ENCODE data around the gene SPRYD4.
"Not testable (repeated sequence)": the region's sequence is repeated elsewhere in the genome, so short reads cannot be mapped to it uniquely, and the experiment has no call there.

SPRYD4 gene

DNA sequence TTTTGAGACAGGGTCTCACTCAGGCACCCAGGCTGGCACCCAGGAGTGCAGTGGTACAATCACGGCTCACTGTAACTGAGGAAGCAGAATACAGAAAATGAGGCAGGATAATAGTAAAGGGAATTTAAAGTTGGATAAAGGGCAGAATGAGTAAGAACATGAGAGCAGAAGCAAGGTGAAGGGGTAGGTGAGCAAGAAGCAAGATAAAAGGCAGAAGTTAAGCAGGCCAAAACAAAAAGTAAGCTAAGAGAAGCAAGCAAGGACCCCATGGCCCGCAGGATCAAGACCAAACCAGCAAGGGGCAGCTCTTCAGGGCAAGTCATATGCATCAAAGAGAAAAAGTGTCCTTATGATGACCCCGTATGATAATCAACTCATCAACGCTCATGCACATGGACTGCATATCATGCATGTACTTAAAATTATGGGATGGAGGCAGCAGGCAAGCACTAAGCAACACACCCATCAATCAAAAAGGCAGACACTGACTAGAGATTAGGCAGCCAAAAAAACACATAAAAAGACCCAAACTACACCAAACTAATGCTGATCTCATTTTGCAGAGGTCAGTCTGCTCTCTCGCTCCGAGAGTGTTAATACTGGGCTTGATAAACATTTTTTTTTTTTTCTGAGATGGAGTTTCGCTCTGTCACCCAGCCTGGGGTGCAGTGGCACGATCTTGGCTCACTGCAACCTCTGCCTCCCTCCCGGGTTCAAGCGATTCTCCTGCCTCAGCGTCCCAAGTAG is 30.8 kb upstream of the SPRYD4 start:
- Histone ChIP-seq H3K27me3 (ENCODE audit: control insufficient read depth, low read length) (no peaks in the 10 kb centered on the region), H4K20me1 (ENCODE audit: control insufficient read depth, insufficient read depth, low read depth, low read length) (no peaks in the 10 kb centered on the region), H3K36me3 (ENCODE audit: control insufficient read depth, low read length) (peaks cover 47% of the 10 kb centered on the region), H3K4me1 (ENCODE audit: control insufficient read depth, low read length) (peaks cover 21% of the 10 kb centered on the region), H3K9me2 (replicated peaks; ENCODE audit: control insufficient read depth, low read length) (no peaks in the 10 kb centered on the region), H3K4me3 (ENCODE audit: low read length) (no peak overlapping the region), H3F3A (ENCODE audit: control insufficient read depth, insufficient read depth) (no peaks in the 10 kb centered on the region; the same call in 1 of the 2 replicates), H3K9me3 (ENCODE audit: control insufficient read depth, insufficient read depth, low read length) (no peaks in the 10 kb centered on the region), H3K27ac (ENCODE audit: low read depth, low read length) (no peak overlapping the region), H3K4me2 (ENCODE audit: low read length) (no peak overlapping the region), H3K79me2 (ENCODE audit: control insufficient read depth, low read length) (peaks cover 92% of the 10 kb centered on the region)
- no peak for TF ChIP-seq EZH2phosphoT487 (IDR thresholded peaks at IDR 0.05; ENCODE audit: borderline replicate concordance, low read length)
- TF ChIP-seq, protein P1, sequence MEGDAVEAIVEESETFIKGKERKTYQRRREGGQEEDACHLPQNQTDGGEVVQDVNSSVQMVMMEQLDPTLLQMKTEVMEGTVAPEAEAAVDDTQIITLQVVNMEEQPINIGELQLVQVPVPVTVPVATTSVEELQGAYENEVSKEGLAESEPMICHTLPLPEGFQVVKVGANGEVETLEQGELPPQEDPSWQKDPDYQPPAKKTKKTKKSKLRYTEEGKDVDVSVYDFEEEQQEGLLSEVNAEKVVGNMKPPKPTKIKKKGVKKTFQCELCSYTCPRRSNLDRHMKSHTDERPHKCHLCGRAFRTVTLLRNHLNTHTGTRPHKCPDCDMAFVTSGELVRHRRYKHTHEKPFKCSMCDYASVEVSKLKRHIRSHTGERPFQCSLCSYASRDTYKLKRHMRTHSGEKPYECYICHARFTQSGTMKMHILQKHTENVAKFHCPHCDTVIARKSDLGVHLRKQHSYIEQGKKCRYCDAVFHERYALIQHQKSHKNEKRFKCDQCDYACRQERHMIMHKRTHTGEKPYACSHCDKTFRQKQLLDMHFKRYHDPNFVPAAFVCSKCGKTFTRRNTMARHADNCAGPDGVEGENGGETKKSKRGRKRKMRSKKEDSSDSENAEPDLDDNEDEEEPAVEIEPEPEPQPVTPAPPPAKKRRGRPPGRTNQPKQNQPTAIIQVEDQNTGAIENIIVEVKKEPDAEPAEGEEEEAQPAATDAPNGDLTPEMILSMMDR (IDR thresholded peaks at IDR 0.05; ENCODE audit: low read depth, low read length, poor library complexity, severe bottlenecking): no peak

DNA sequence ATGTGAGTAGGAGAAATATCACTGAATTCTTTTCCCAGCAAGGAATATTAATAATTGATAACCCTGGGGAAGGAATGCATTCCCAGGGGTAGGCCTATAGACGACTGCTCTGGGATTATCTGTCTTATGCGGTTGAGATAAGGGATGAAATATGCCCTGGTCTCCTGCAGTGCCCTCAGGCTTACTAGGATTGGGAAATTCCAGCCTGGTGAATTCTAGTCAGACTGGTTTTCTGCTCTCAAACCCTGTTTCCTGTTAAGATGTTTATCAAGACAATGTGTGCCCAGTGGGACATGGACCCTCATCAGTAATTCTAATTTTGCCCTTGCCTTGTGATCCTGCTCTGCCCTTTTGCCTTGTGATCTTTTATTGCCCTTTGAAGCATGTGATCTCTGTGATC is 25.2 kb upstream of the SPRYD4 start:
- not testable (repeated sequence) for H3K27me3 ChIP-seq (ENCODE audit: control insufficient read depth, low read length); H3F3A ChIP-seq (ENCODE audit: control insufficient read depth, insufficient read depth); H3K4me2 ChIP-seq (ENCODE audit: low read length); H3K9me3 ChIP-seq (ENCODE audit: control insufficient read depth, insufficient read depth, low read length); H4K20me1 ChIP-seq (ENCODE audit: control insufficient read depth, insufficient read depth, low read depth, low read length); H3K27ac ChIP-seq (ENCODE audit: low read depth, low read length); H3K9me2 ChIP-seq (replicated peaks; ENCODE audit: control insufficient read depth, low read length); H3K4me3 ChIP-seq (ENCODE audit: low read length)
- H3K4me1 ChIP-seq (ENCODE audit: control insufficient read depth, low read length): peaks cover 36% of the 10 kb centered on the region
- H3K79me2 ChIP-seq (ENCODE audit: control insufficient read depth, low read length): peaks cover 96% of the 10 kb centered on the region
- peaks cover 47% of the 10 kb centered on the region for H3K36me3 ChIP-seq (ENCODE audit: control insufficient read depth, low read length)

DNA sequence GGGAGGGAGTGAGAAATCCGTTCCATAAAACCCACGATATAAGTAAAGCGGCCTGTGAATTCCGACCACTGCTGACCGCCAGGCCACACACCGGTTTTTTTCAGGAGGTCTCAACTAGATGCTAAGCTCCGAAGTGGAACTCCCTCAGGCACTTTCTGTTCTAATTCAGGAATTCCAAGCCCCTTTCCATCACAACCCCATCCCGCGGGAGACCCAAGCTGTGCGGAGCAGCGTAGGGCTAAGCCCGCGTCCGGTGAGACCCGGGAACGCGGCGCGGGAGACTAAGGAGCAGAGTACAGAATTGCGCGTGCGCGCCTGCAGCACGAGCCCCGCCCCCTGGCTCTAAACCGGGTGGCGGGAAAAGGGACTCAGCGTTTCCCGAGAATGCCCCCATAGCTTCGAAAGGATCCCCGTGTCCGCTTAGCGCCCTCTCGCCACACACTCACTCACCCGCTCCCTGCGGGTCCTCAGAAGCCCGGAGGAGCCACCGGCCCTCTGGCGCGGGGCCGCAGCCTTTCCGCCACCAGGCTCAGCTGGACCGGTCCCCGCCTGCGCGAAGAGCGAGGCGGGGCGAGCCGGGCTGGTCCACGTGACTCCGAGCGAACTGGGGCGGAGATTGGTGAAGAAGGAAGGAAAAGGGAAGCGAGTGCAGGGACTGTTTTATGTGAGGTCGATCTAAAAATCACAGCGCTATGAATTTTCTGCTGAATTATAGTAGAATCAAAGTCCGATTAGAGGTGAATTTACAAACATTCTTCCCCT is 19.3 kb upstream of the SPRYD4 start, which contains the start of gene TIMELESS:
Gene TIMELESS, minus strand, starts transcription at position 567 of the 762 bp plus-strand sequence. CDS start 15,256 bp downstream, outside the sequence.
- H3K9me2 ChIP-seq (replicated peaks; ENCODE audit: control insufficient read depth, low read length): no peaks in the 10 kb centered on the region
- H3K9me3 ChIP-seq (ENCODE audit: control insufficient read depth, insufficient read depth, low read length): no peaks in the 10 kb centered on the region
- peak within 1 kb of the TSS; percentile 86 for H3K27ac ChIP-seq (ENCODE audit: low read depth, low read length)

More for the DNA sequence above, 19.3 kb upstream of the SPRYD4 start, which contains the start of gene TIMELESS:
- Histone ChIP-seq H3K4me2 (ENCODE audit: low read length) (peak within 1 kb of the TSS; percentile 81), H3K36me3 (ENCODE audit: control insufficient read depth, low read length) (peaks cover 28% of the 10 kb centered on the region), H4K20me1 (ENCODE audit: control insufficient read depth, insufficient read depth, low read depth, low read length) (no peaks in the 10 kb centered on the region), H3K4me3 (ENCODE audit: low read length) (peak within 1 kb of the TSS; percentile 81), H3F3A (ENCODE audit: control insufficient read depth, insufficient read depth) (no peaks in the 10 kb centered on the region), H3K4me1 (ENCODE audit: control insufficient read depth, low read length) (peaks cover 28% of the 10 kb centered on the region), H3K27me3 (ENCODE audit: control insufficient read depth, low read length) (no peaks in the 10 kb centered on the region), H3K79me2 (ENCODE audit: control insufficient read depth, low read length) (peaks cover 45% of the 10 kb centered on the region)
- no peak for TF ChIP-seq EZH2phosphoT487 (IDR thresholded peaks at IDR 0.05; ENCODE audit: borderline replicate concordance, low read length)
- TF ChIP-seq, protein P1 (IDR thresholded peaks at IDR 0.05; ENCODE audit: low read depth, low read length, poor library complexity, severe bottlenecking): no peak
